HG03135 (cell line): ENCODE measurements around the gene IKBKE.

Experiments
- ATAC-seq: cut with Tn5 transposase; IDR thresholded peaks from one replicate; pipeline ENCODE4 v1.9.1; 2021; ENCODE audit warnings: mild to moderate bottlenecking, moderate library complexity; ENCODE audit not compliant: unreplicated experiment

The IKBKE gene

DNA sequence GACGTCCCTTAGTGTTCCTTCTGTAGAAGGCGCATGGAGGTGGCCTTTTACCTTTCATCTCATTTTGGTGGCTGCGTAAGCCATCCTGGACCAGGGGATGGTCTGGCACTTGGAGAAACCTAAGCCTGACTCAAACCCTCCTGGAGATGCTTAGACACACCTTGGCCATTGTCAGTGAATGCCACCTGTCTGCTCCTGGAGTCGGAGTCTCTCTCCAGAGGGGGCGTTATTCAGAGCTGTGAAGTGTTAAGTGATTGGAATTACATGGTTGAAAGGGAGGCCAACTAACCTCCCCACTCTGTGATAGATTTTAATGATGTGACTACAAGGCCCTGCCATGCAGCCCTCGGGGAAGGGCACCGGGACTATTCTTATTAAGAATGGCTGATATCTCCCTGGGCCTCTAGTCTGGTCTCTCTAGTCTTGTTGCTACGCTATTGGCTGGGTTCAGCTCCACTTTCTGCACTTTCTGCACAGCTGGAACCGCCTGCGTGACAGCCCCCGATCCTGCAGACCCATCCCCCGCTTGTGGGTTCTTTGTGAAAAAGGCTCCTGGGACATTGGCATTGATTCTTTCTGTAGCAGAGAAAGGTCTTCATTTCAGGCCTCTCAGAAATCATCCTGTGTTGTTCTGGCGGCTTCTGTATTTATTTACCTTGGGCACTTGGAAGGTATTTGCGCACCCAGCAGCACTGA is 41.2 kb downstream of the IKBKE start:
- no peak for ATAC-seq

DNA sequence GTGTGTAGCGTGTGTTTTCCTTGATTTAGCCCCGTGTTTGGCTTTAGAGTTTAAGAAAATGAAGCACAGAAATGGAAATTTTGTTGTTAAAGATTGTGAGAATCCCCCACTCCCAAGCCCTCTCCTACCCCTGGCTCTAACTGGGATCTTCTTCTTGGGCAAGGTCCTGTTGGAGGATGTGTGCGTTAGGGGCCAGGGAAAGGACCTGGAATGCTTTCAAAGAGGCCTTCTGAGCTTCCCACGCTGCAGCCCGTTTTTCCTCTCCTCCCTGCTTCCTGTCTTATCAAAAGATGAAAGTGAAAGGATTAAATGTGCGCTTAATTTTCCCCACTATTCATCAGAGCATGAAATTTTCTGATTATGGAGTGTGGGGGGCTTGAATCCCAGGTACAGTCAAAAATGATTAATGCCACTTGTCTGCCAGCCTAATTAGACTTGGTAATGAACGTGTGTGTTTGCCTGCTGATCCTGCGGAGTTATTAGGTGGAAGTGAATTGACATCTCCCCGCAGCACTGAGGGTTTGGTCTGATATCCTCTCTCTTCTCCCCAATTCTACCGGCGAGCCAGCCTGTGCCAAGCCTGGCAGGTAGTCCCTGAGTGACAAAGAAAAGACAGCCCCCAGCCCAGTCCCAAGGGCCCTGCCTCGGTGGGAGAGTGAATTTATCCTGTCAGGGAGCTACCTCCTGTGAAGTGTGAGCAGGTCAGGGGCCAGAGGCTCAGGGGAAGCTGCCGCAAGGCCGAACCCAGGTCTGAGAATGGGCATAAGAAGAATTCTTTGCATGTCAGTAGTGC is 42.0 kb downstream of the IKBKE start:
- no peak for ATAC-seq

DNA sequence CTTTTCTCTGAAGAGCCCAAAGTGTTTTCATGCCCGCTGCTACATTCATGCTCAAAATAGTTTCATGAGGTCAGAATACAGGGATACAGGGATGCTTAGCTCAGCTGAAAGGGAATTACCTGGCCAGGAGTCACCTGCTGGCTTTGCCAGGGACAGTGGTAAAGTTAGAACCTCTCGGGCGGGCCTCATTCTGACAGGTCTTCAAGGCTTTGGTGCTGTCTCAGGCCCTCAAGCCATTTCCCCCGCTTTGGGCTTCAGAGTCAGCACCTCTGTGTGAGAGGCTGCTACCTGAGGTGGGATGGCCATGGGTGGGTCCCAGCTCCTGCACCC is 42.5 kb downstream of the IKBKE start:
- no peak for ATAC-seq

DNA sequence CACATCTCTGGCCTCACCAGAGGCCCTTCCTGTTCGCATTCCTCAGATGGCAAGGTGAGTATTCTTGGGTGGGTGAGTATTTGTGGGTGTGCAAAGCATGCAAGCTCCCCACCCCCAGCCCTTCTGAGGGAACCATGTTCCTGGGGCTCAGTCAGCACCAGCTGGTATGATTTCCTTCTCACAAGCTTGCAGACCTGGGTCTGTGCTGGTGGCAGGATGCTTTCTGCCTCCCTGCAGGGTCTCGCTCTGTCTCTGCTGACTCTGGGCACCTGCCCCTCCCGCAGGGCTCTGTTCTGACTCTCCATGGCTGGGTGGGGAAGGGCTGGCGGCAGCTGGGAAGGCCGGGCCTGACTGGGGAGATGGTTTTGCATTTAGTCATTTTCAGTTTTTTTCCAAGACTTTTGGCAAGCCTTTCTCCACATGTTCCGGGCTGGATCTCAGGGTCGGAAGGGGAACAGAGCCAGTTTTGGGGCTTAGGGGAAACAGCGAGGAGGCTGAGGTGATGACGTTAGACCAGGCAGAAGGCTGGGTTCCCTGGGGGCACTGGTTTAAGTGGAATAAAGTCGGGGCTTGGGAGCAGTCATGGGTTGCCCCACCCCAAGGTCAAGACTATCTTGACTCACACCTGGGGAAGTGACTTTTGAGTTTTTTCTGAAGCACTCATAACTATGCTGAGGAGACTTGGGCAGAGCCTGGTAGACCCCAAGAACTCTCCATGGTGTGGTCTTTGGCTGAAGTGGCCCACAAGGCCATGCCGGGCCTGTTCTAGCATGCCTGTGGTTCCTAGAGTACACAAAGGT is 43.2 kb downstream of the IKBKE start:
- no peak for ATAC-seq

DNA sequence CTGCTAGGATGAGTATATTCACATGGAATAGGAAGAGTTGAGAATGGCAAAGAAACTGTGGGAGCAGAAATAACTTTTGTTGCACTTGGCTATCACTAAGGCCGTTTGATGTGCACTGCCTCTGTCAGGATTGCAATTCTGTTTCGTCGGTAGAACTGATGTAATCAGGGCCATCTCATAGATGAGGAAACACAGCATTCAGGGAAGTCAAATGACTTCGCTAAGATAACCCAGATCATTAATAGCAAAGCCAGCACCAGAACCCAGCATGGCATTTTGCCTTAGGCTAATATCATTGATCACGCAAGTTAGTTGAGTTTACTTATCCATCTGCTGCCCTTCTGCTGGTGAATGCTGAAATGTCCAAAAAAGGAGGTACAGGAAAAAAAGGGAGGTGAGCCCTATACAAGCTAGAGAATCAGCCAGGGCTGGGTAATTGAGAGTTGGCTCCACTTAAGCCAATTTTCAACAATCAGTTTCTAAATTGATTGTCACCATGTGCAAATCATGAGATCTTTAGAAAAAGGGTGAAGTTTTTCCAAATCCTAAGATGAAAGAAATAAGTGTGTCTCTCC is 44.6 kb downstream of the IKBKE start:
- no peak for ATAC-seq

DNA sequence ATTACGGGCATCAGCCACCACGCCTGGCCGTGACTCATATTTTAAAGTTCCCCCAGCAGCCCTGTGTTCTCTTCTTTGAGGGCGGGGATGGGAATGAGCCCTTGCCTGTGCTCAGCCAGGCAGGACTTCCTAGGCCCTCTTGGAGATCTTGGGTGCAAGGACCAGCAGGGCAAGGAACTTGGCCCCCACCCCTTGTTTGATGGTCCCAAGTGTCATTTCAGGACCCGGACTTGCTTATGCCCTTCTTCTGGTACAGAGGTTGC is 46.4 kb downstream of the IKBKE start:
- no peak for ATAC-seq

DNA sequence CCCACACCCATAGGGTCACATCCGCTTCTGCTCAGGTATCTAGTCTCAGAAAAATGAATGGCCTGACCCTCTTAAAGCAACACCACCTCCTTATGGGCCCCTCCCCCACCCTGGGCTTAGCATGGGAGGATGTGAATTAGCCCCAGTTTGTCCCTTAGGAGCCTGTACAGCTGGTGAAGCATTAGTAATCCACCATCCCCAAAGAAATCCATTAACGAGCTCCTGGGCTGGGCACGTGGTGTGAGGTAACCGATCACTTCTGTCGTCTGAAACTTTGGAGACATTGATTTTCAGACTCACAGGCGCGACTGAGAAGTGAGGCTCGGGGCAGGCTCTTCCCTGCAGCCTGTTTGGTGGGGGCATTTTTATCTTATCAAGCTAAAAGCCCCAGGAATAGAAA is 47.5 kb downstream of the IKBKE start:
- no peak for ATAC-seq

DNA sequence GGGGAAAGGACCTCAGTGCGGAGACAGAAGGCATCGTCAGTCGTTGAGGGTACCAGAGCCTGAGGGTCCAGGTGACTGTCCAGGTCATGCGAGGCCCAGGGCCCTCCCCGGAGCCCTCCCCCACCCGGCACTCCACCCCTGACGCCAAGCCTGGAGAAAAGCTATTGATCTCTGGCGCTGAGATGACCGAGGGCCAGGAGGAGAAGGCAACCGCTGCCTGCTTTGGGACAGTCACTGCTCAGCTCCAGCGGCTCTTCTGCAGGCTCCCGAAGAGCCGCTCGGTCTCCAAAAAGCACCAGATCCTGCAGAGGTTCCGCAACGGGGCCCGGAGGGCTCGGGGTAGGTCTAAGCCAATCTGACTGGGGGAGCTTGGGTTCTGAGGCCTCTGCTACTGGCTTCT is 47.9 kb downstream of the IKBKE start:
- ATAC-seq, result no peak

DNA sequence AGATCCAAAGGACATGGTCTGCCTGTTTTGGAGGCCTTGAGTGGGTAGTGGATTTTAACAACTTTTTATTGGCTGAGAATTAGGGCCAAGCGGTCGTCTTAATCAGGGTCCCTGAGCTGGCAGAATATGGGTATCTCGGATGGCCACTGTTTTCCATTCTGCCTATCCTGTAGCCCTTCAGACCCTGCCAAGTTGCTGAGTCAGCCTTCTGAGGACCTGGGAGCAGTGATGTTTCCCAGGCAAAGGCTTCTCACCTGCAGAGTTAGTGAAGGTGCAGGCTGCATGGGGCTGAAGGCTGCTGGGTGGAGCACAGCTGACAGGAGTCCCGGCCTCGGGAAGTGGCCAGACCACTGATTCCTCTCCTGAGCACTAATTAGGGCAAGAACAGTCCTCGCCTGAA is 48.5 kb downstream of the IKBKE start:
- ATAC-seq, result no peak

DNA sequence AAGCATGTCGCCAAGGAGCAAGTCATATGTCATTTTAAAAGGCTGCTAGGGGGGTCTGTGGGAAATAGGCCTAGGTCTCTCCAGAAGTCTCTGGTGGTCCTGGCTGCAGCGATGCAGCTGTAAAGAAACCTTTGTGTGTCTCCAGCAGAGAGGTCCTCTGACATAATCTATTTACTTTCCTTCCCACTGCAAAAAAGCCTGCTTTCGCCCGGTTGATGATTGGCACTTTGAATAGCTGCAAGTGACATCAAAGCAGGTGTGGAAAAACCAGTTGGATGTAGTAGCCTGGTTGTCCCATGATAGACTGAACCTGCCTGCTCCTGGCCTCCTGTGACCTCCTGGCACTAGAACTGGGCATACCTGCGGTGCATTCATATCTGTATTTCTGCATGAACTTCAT is 50.9 kb downstream of the IKBKE start:
- ATAC-seq, result no peak

DNA sequence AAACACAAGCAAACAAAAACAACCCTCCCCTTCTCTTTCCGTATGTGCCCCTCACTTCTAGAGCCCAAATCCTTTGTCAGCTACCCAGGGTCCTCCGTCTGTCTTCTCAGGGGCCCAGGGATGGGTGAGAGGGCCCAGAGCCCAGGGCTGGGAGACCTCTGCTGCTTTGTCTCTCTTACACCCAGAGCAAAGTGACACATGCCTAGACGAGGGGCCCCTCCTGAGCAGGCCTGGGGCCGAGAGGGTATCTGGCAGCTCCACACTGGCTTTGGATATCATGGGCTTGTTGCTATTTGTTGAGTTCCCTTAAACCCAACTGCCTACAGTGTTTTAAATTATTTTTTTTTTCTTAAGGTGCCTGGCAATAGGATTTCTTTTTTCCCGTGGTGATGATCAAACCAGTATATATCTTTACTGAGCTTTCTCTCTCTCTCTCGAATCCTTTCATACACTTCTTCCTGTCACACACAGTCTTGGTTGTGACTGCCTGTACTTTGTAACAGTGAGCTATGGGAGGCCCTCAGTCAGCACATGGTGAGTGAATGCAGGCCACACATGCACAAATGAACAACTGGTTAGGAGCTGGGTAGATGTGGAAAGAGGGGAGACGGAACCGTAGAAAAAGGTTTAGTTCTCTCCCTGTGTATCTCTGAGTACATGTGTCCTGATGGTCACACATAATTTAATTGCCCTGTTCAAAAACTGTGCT is 51.6 kb downstream of the IKBKE start:
- no peak for ATAC-seq

DNA sequence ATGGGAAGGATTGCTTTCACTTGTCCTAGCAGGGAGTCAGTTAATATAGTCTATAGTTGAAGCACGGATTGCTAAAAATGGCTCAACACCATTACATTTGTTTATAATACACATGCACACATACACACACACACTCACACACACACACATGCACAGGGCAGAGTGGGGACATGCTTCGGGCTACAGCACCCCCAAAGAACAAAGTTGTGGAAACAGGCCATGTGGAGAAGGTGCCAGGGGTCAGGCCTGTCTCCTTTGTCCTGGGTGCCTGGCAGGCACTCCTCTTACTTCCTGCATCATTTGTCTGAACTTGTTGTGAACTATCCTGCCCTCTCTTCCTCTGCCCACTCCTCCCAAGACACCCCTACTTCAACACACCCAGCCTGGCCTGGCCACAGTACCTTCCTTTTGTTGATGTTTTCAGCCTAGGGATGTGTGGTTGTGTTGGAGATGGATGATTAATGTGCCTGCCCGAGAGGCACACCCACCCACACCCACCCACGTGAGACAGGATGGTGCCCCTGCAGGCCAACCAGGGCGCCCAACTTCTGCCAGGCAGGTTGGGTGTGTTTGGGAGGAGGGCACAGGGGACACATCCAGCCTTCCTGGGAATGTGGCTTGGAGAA is 54.6 kb downstream of the IKBKE start:
- no peak for ATAC-seq

DNA sequence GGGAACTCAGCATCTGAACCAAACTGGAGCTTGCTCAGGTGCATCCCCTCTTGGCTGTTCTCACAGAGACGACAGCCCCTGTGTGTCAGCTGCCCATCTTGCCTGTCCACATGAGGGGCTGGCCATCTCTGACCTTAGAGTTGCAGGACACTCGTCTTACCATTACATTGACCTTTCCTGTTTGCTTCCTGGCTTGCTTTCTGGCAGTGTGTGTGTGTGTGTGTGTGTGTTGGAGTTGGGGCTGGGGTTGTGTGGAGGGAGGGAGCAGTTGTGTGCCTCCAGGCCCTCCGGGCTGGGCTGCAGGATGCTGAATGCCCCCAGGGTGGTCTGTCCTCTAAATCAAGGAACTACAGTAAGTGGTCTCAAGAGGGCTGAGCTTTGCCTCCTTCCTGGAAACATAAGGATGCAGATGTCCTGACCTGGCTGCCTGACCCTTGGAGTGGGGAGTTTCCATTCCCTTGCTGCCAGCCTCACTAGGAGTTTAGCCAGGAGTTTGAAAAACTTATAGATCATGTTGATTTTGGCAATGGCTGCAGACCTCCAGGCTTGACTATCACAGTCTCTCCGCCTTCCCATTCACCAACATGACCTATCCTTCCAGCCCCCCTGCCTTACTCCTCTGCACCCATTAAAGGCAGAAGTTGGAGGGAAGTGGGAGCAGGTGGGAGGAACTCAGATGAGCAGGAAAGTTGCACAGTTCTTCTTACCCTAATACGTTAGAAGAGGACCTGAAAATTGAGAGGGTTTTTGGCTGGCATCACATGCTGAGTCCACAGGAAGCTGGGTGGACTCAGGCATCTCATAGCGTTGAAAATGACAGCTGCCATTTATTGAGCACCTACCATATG is 56.0 kb downstream of the IKBKE start:
- no peak for ATAC-seq

DNA sequence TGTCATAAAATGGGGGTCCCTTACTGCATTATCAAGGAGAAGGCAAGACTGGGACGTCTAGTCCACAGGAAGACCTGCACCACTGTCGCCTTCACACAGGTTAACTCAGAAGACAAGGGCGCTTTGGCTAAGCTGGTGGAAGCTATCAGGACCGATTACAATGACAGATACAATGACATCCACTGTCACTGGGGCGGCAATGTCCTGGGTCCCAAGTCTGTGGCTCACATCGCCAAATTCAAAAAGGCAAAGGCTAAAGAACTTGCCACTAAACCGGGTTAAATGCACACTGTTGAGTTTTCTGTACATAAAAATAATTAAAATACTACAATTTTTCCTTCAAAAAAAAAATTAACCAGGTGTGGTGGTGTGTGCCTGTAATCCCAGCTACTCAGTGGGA is 59.1 kb downstream of the IKBKE start:
- no peak for ATAC-seq

DNA sequence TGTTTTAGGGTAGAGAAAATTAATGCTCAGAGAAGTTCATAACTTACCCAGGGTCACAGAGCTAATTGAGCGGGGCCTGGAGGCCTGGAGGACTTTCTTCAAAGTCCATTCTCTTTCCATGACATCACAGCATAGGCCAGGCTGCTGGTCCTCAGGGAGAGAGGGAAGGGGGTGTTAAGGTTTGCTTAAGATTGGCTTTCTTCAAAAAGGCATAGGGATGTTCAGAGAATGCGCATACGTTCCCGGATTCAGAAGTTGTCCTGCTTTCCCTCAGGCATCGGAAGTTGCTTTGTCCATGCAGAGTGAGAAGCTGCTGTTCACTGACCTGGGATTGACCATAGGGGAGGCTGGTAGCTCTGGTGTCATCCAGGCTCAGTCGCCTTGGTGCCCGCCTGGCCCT is 62.1 kb downstream of the IKBKE start:
- no peak for ATAC-seq

DNA sequence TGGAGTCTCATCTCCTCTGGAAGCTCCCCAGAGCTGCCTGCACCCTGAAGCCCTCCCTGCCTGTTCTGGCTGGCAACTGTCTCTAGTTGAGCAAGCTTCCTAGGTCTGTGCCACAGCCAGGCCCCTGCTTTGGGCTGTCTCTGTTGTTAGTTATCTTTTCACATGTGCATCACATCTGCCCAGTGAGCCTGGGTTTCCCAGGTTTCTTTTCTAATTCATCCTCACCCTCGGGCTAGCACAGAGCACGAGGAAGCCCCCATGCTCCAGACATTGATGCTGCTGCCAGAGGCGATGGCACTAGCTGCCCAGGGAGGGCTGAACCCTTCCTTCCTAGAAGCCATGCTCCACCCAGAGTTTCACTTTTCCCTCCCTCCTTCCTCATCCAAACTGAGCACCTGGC is 64.3 kb downstream of the IKBKE start:
- ATAC-seq, result no peak

DNA sequence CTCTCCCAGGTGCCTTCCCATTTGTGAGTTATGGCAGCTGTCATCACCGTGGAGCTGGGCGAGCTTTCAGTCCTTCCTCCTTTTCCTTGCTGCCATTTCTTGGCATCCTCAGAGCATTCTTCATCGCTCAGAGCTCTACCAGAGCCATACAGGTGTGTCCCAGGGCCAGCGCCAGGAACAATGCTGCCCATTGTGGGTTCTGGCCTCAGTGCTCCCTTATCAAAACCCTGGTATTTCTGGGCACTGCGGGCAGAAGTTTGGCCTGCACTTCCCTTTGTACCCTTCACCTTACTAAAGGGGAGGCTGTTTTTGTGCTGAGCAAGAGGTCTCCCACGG is 65.5 kb downstream of the IKBKE start:
- ATAC-seq, result no peak

DNA sequence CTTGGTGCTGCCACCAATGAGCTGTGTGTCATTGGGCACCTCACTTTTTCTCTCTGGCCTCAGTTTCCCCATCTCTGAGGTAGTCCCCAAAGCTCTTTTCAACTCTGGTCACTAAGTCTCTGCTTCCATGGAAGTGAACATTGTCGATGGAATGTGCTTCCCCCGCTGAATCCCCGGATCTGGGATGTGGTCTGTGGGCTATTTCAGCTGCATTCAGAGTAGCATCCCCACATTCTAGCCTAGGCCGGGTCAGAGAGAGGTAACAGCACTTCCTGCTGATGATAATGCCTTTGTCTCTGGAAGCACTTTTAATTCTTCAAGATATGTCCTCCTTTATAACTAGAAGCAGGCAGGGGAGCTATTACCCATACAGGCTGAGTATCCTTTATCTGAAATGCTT is 66.9 kb downstream of the IKBKE start:
- ATAC-seq, result no peak

DNA sequence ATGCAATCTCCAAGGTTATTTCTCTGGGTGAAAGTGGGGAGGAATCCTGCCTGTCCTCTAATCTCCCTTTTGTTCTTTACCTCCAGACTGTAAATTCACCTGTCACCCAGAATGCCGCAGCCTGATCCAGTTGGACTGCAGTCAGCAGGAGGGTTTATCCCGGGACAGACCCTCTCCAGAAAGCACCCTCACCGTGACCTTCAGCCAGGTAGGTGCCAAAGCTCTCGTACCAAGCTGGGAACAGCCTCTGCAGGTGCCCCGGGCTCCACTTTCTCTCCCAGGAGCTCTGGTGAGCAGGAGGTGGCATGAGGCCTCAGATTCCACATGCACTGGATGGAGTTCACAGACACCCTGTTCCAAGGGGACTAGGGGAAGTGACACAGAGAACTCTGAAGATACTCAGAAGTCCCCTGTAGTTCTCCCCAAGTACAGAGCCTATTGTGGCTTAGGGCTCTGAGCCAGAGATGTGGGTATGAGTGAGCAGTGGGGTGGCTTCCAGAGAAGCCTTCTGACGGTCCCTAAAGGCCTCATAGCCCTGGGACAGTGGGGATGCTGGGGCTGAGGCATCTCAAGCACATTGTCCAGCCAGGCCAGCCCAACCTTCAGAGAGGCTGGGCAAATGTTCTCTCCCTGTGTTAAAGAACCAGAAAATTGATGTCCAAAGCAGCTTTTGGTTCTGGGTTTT is 68.0 kb downstream of the IKBKE start:
- ATAC-seq, result no peak
